Osteocyte (in vitro differentiated cells): ENCODE results near the gene DDX46. TPM values are rescaled to one million over a fixed set of nuclear protein-coding genes. Genes with fewer than 3 reads are reported as not detected.

Experiments used
- DNase-seq: peaks from one replicate; pipeline ENCODE4 v3.0.0; 2021; ENCODE audit warnings: mixed read lengths; ENCODE audit not compliant: unreplicated experiment; ENCODE audit errors: extremely low spot score
- H3K27ac Mint-ChIP-seq: one replicate; pipeline ENCODE4 v1.8.0; 2021; ENCODE audit warnings: mild to moderate bottlenecking, mixed read lengths; ENCODE audit not compliant: unreplicated experiment
- H3K27me3 Mint-ChIP-seq: one replicate; pipeline ENCODE4 v1.8.0; 2021; ENCODE audit warnings: mixed read lengths; ENCODE audit not compliant: unreplicated experiment
- H3K36me3 Mint-ChIP-seq: one replicate; pipeline ENCODE4 v1.8.0; 2021; ENCODE audit warnings: mixed read lengths; ENCODE audit not compliant: unreplicated experiment
- H3K4me1 Mint-ChIP-seq: one replicate; pipeline ENCODE4 v1.8.0; 2021; ENCODE audit warnings: mixed read lengths; ENCODE audit not compliant: unreplicated experiment
- H3K4me3 Mint-ChIP-seq: one replicate; pipeline ENCODE4 v1.8.0; 2021; ENCODE audit warnings: mild to moderate bottlenecking, moderate library complexity, mixed read lengths; ENCODE audit not compliant: unreplicated experiment
- H3K9me3 Mint-ChIP-seq: one replicate; pipeline ENCODE4 v1.8.0; 2021; ENCODE audit warnings: mixed read lengths; ENCODE audit not compliant: unreplicated experiment
- CTCF ChIP-seq: fragments of 200-600 bp; sonication (generic); IDR thresholded peaks from 2 replicates; pipeline ENCODE4 v1.5.0; 2021; ENCODE audit warnings: antibody characterized with exemption, mild to moderate bottlenecking, moderate library complexity
- total RNA-seq: library from RNA; stranded (reverse); gene quantifications from 2 replicates; pipeline ENCODE4 v1.2.1, GENCODE V29; 2021

DDX46 gene
- total RNA-seq, 1 donor from 2014 or later: 46.1 TPM

DNA sequence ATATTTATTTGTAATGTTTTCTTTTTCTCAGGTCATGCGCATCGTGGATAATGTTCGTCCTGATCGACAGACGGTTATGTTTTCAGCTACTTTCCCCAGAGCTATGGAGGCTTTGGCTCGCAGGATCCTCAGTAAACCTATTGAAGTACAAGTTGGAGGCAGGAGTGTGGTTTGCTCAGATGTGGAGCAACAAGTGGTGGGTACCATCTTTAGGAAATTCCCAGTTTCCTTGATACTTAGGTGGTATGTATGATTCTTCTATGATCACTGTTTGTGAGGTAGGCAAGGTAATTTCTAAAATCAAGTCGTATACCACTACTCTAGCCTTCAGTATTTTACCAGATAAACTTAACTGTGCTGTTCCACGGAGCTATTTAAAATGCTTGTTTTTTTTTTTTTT is 36.2 kb downstream of the DDX46 start:
- H3K36me3 Mint-ChIP-seq: peaks cover 59% of the 10 kb centered on the region
- no peak overlapping the region for H3K27ac Mint-ChIP-seq
- TF ChIP-seq CTCF: no peak
- no peak overlapping the region for H3K4me3 Mint-ChIP-seq
- no peaks in the 10 kb centered on the region for H3K4me1 Mint-ChIP-seq
- DNase-seq: no peak
- no peaks in the 10 kb centered on the region for H3K9me3 Mint-ChIP-seq
- H3K27me3 Mint-ChIP-seq: no peaks in the 10 kb centered on the region

- no peak overlapping the region for H3K27ac Mint-ChIP-seq
- H3K27me3 Mint-ChIP-seq: no peaks in the 10 kb centered on the region
- H3K9me3 Mint-ChIP-seq: no peaks in the 10 kb centered on the region
- H3K4me3 Mint-ChIP-seq: no peak overlapping the region
- no peak for TF ChIP-seq CTCF
- no peaks in the 10 kb centered on the region for H3K4me1 Mint-ChIP-seq
- H3K36me3 Mint-ChIP-seq: peaks cover 52% of the 10 kb centered on the region
- no peak for DNase-seq
Observed at GRCh38 chr5:134798468-134798867, 39.9 kb downstream of the DDX46 start.

DNA sequence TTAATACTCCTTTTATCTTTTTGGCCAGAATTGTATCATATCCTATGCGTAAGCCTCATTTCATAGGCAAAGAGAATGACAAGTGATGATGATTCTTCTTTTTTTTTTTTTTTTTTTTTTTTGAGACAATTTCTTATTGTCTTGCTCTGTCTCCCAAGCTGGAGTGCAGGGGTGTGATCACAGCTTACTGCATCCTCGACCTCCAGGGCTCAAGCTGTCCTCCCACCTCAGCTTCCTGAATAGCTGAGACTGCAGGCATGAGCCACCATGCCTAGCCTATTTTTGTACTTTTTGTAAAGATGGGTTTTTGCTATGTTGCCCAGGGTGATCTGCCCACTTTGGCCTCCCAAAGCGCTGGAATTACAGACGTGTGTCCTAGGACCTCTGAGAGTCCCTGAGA is 45.2 kb downstream of the DDX46 start:
- no peak for DNase-seq
- Mint-ChIP-seq H3K4me3 (no peak overlapping the region), H3K36me3 (peaks cover 31% of the 10 kb centered on the region), H3K4me1 (no peaks in the 10 kb centered on the region), H3K9me3 (no peaks in the 10 kb centered on the region), H3K27ac (no peak overlapping the region), H3K27me3 (no peaks in the 10 kb centered on the region)
- TF ChIP-seq CTCF: no peak

DNA sequence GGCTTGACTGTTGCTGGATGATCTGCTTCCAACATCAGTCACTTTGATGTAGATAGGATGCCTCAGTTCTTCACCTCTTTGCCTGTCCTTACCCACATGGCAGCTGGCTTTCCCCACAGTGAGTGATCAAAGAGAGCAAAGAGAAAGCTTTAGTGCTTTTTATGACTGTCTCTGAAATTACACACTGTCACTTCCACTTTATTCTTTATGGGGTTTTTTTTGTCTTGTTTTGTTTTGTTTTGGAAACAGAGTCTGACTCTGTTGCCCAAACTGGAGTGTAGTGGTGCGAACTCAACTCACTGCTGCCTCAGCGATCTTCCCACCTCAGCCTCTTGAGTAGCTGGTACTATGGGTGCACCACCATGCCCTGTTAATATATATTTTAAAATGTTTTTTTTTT is 54.8 kb downstream of the DDX46 start:
- H3K9me3 Mint-ChIP-seq: no peaks in the 10 kb centered on the region
- no peak for DNase-seq
- H3K27ac Mint-ChIP-seq: no peak overlapping the region
- H3K4me1 Mint-ChIP-seq: no peaks in the 10 kb centered on the region
- H3K4me3 Mint-ChIP-seq: no peak overlapping the region
- TF ChIP-seq CTCF: no peak
- no peaks in the 10 kb centered on the region for H3K27me3 Mint-ChIP-seq
- H3K36me3 Mint-ChIP-seq: peaks cover 37% of the 10 kb centered on the region

DNA sequence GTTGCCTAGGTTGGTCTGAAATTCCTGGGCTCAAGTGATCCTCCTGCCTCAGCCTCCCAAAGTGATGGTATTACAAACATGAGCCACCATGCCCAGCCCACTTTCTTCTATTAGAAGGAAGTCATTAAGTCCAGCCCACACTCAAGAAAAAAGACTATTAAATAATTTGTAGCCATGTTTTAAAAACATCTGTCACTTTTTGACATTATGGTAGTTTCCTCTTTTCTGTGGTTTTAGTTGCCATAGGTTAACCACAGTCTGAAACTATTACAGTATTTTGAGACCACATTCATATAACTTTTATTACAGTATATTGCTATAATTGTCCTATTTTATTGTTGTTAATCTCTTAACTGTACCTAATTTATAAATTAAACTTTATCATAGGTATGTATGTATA is 55.2 kb downstream of the DDX46 start:
- Mint-ChIP-seq H3K27me3 (no peaks in the 10 kb centered on the region), H3K36me3 (peaks cover 38% of the 10 kb centered on the region), H3K27ac (no peak overlapping the region), H3K4me1 (no peaks in the 10 kb centered on the region), H3K4me3 (no peak overlapping the region), H3K9me3 (no peaks in the 10 kb centered on the region)
- no peak for DNase-seq
- no peak for TF ChIP-seq CTCF
